H1 (cell line): ENCODE results near the gene UBE4B. TPM values are rescaled to one million over a fixed set of nuclear protein-coding genes. Genes with fewer than 3 reads are reported as not detected.

ENCODE experiments used
- CTCF ChIA-PET: fragments of 300-600 bp; sonication (Branson Sonifier 250); formaldehyde crosslinking; loops from one replicate; lab custom pipeline; 2021; ENCODE audit not compliant: partially characterized antibody; lab: Charles Lee
- POLR2A ChIA-PET: fragments of 300-600 bp; sonication (Branson Sonifier 250); formaldehyde crosslinking; loops from one replicate; lab custom pipeline; 2021; ENCODE audit warnings: inconsistent platforms; ENCODE audit not compliant: partially characterized antibody; lab: Charles Lee
- DNase-seq, 2 experiments: peaks; one replicate each; pipeline versions ENCODE4 v3.0.0 to v3.0.0-alpha.2; 2010 to 2022; ENCODE audit warnings: low spot score in 2 of 2, low read depth in 1 of 2, mixed read lengths in 1 of 2
- FAIRE-seq: peaks from 2 replicates; lab custom pipeline; 2011; peaks lifted over from hg19 to GRCh38; lab: Jason Lieb, UNC
- H2AFZ ChIP-seq: 2 replicates; pipeline ENCODE4 v1.8.1; 2012; ENCODE audit warnings: low read length, inconsistent platforms
- H2AK5ac ChIP-seq: 2 replicates; pipeline ENCODE4 v1.6.1; 2013; ENCODE audit warnings: low read depth, low read length
- H2BK120ac ChIP-seq: replicated peaks from 2 replicates; pipeline ENCODE3; 2013; ENCODE audit warnings: low read depth, low read length, inconsistent platforms
- H2BK12ac ChIP-seq: 2 replicates; pipeline ENCODE4 v1.6.1; 2013; ENCODE audit warnings: low read depth, low read length
- H2BK15ac ChIP-seq: 2 replicates; pipeline ENCODE4 v1.6.1; 2013; ENCODE audit warnings: low read length
- H2BK20ac ChIP-seq: 2 replicates; pipeline ENCODE4 v1.6.1; 2013; ENCODE audit warnings: low read length
- H2BK5ac ChIP-seq: 2 replicates; pipeline ENCODE4 v1.6.1; 2013; ENCODE audit warnings: low read depth, low read length
- H3K14ac ChIP-seq: 2 replicates; pipeline ENCODE4 v1.6.1; 2013; ENCODE audit warnings: inconsistent platforms; ENCODE audit not compliant: insufficient read length
- H3K18ac ChIP-seq: 2 replicates; pipeline ENCODE4 v1.6.1; 2013; ENCODE audit warnings: low read length; ENCODE audit errors: extremely low read depth
- H3K23ac ChIP-seq: 2 replicates; pipeline ENCODE4 v1.6.1; 2013; ENCODE audit warnings: inconsistent platforms; ENCODE audit not compliant: insufficient read length
- H3K23me2 ChIP-seq: 2 replicates; pipeline ENCODE4 v1.6.1; 2013; ENCODE audit warnings: low read depth, low read length
- H3K27ac ChIP-seq: 2 replicates; pipeline ENCODE4 v1.6.1; 2011; ENCODE audit warnings: low read depth, low read length, inconsistent platforms
- H3K27me3 ChIP-seq, 4 experiments: replicated peaks in 1 of 4; 1 replicate in 1 of 4; 2 replicates in 3 of 4; pipeline versions ENCODE4 v1.6.1 to v1.8.1; 2011 to 2013; ENCODE audit warnings: low read length in 3 of 4, mild to moderate bottlenecking in 3 of 4, inconsistent platforms in 2 of 4, mixed read lengths in 2 of 4, moderate library complexity in 1 of 4; ENCODE audit not compliant: control insufficient read depth in 3 of 4, insufficient read depth in 3 of 4; ENCODE audit errors: extremely low read depth in 1 of 4
- H3K36me3 ChIP-seq, 4 experiments: 2 replicates each; pipeline versions ENCODE4 v1.6.1 to v1.8.1; 2011 to 2013; ENCODE audit warnings: mild to moderate bottlenecking in 4 of 4, low read length in 3 of 4, moderate library complexity in 2 of 4, control low read depth in 1 of 4, inconsistent platforms in 1 of 4; ENCODE audit not compliant: insufficient read depth in 4 of 4, control insufficient read depth in 2 of 4
- H3K4ac ChIP-seq: replicated peaks from 2 replicates; pipeline ENCODE3; 2013; ENCODE audit warnings: low read length, low read depth, mixed read lengths, inconsistent platforms; ENCODE audit not compliant: insufficient read length
- H3K4me1 ChIP-seq, 4 experiments: replicated peaks in 1 of 4; 1 replicate in 1 of 4; 2 replicates in 3 of 4; pipeline versions ENCODE4 v1.6.1 to v1.8.1; 2011 to 2013; ENCODE audit warnings: low read length in 3 of 4, inconsistent platforms in 2 of 4, mixed read lengths in 1 of 4; ENCODE audit not compliant: insufficient read depth in 4 of 4, control insufficient read depth in 3 of 4
- H3K4me2 ChIP-seq, 2 experiments: 2 replicates each; pipeline versions ENCODE4 v1.6.1 to v1.8.1; 2011 to 2013; ENCODE audit warnings: low read depth in 2 of 2, low read length in 2 of 2, control low read depth in 1 of 2, inconsistent platforms in 1 of 2, mild to moderate bottlenecking in 1 of 2; ENCODE audit not compliant: insufficient read depth in 1 of 2
- H3K4me3 ChIP-seq, 4 experiments: fragments of 200-600, 300-600 bp in 1 of 4; sonication (generic), shearing (Covaris generic), sonication (Bioruptor Twin) in 1 of 4; 2 replicates each; pipeline versions ENCODE4 v1.5.1 to v1.8.1; 2011 to 2016; ENCODE audit warnings: low read length in 4 of 4, low read depth in 3 of 4, control low read depth in 2 of 4, inconsistent platforms in 2 of 4, mild to moderate bottlenecking in 2 of 4, mixed read lengths in 1 of 4, moderate library complexity in 1 of 4; ENCODE audit not compliant: insufficient read depth in 2 of 4; ENCODE audit errors: extremely low read depth in 1 of 4
- H3K56ac ChIP-seq: replicated peaks from 2 replicates; pipeline ENCODE3; 2013; ENCODE audit warnings: low read depth, mild to moderate bottlenecking, mixed read lengths, low read length, inconsistent platforms; ENCODE audit not compliant: insufficient read length
- H3K79me1 ChIP-seq: 2 replicates; pipeline ENCODE4 v1.6.1; 2013; ENCODE audit warnings: low read depth, low read length, control low read depth
- H3K79me2 ChIP-seq, 2 experiments: 2 replicates each; pipeline versions ENCODE4 v1.6.1 to v1.8.1; 2012 to 2013; ENCODE audit warnings: low read length in 2 of 2, mild to moderate bottlenecking in 2 of 2, inconsistent platforms in 1 of 2; ENCODE audit not compliant: insufficient read depth in 2 of 2, control insufficient read depth in 1 of 2
- H3K9ac ChIP-seq, 4 experiments: replicated peaks in 1 of 4; 1 replicate in 1 of 4; 2 replicates in 3 of 4; pipeline versions ENCODE4 v1.6.1 to v1.8.1; 2011 to 2013; ENCODE audit warnings: low read depth in 3 of 4, low read length in 3 of 4, control low read depth in 2 of 4, mild to moderate bottlenecking in 2 of 4, moderate library complexity in 2 of 4, inconsistent platforms in 1 of 4; ENCODE audit errors: extremely low read depth in 1 of 4
- H3K9me3 ChIP-seq, 2 experiments: 2 replicates each; pipeline versions ENCODE4 v1.6.1 to v1.8.1; 2012 to 2013; ENCODE audit warnings: mild to moderate bottlenecking in 2 of 2, moderate library complexity in 2 of 2, control low read depth in 1 of 2, inconsistent platforms in 1 of 2, low read depth in 1 of 2, low read length in 1 of 2, mixed read lengths in 1 of 2; ENCODE audit not compliant: insufficient read depth in 2 of 2
- H4K20me1 ChIP-seq, 2 experiments: replicated peaks in 1 of 2; 2 replicates each; pipeline versions ENCODE3 to v1.8.1; 2011 to 2013; ENCODE audit warnings: inconsistent platforms in 2 of 2, low read length in 2 of 2, mild to moderate bottlenecking in 1 of 2; ENCODE audit not compliant: insufficient read depth in 2 of 2, control insufficient read depth in 1 of 2
- H4K5ac ChIP-seq: 2 replicates; pipeline ENCODE4 v1.6.1; 2013; ENCODE audit warnings: low read length, low read depth, mixed read lengths, inconsistent platforms; ENCODE audit not compliant: insufficient read length
- H4K8ac ChIP-seq: 2 replicates; pipeline ENCODE4 v1.8.0; 2013; ENCODE audit warnings: mild to moderate bottlenecking, moderate library complexity, low read length, inconsistent platforms; ENCODE audit not compliant: insufficient read depth; ENCODE audit errors: extremely low read depth
- H4K91ac ChIP-seq: replicated peaks from 2 replicates; pipeline ENCODE3; 2013; ENCODE audit warnings: low read length, mixed read lengths, inconsistent platforms; ENCODE audit not compliant: insufficient read length
- CTBP2 ChIP-seq: IDR thresholded peaks from 2 replicates; pipeline ENCODE4 v1.7.0; 2011; ENCODE audit warnings: borderline replicate concordance, mild to moderate bottlenecking, moderate library complexity, mixed read lengths, low read length; ENCODE audit not compliant: insufficient read depth, insufficient read length
- EP300 ChIP-seq, 2 experiments: IDR thresholded peaks; 1 replicate in 1 of 2; 2 replicates in 1 of 2; pipeline ENCODE4 v1.6.1; 2011 to 2012; ENCODE audit warnings: low read depth in 2 of 2, low read length in 2 of 2, mild to moderate bottlenecking in 2 of 2, borderline replicate concordance in 1 of 2, inconsistent platforms in 1 of 2, moderate library complexity in 1 of 2
- KDM4A ChIP-seq: IDR thresholded peaks from one replicate; pipeline ENCODE4 v1.7.1; 2012; ENCODE audit warnings: low read depth, mild to moderate bottlenecking, moderate library complexity, low read length, inconsistent platforms; ENCODE audit not compliant: severe bottlenecking
- MAX ChIP-seq: IDR thresholded peaks from 2 replicates; pipeline ENCODE4 v1.6.1; 2012; ENCODE audit warnings: inconsistent platforms
- POLR2A ChIP-seq, 2 experiments: IDR thresholded peaks; 1 replicate in 1 of 2; 2 replicates in 1 of 2; pipeline ENCODE4 v1.6.1; 2011; ENCODE audit warnings: low read depth in 2 of 2, low read length in 2 of 2, mild to moderate bottlenecking in 2 of 2; ENCODE audit errors: control extremely low read depth in 1 of 2
- RBBP5 ChIP-seq: IDR thresholded peaks from 2 replicates; pipeline ENCODE4 v1.7.1; 2012; ENCODE audit warnings: low read depth, mild to moderate bottlenecking, inconsistent platforms, low read length, moderate library complexity, borderline replicate concordance
- RNF2 ChIP-seq: fragments of 200-900, 300-1000 bp; sonication (generic); IDR thresholded peaks from 2 replicates; pipeline ENCODE4 v1.7.1; 2016; ENCODE audit warnings: borderline replicate concordance, low read depth, mild to moderate bottlenecking, antibody characterized with exemption, low read length; ENCODE audit not compliant: poor library complexity, severe bottlenecking; ENCODE audit errors: missing control alignments
- SP2 ChIP-seq: IDR thresholded peaks from 2 replicates; pipeline ENCODE4 v1.6.1; 2012; ENCODE audit warnings: mild to moderate bottlenecking, low read length, inconsistent platforms
- TAF1 ChIP-seq: IDR thresholded peaks from 2 replicates; pipeline ENCODE4 v1.6.1; 2011; ENCODE audit warnings: mild to moderate bottlenecking, low read depth, low read length
- TAF7 ChIP-seq: optimal IDR thresholded peaks from 2 replicates; pipeline ENCODE3; 2011; ENCODE audit warnings: low read depth, mild to moderate bottlenecking, inconsistent platforms, low read length, moderate library complexity, borderline replicate concordance
- WGBS, 2 experiments: shearing (Covaris generic) in 1 of 2; methylation state at CpG; one replicate each; pipeline versions ENCODE4 v1.1.6 to v1.1.7; 2013 to 2015; ENCODE audit warnings: low lambda C conversion rate in 2 of 2, mixed read lengths in 2 of 2, inconsistent platforms in 1 of 2, low coverage in 1 of 2, missing lambda C conversion rate in 1 of 2; ENCODE audit not compliant: insufficient replicate concordance in 2 of 2, insufficient coverage in 1 of 2, insufficient read length in 1 of 2; ENCODE audit errors: extremely low coverage in 1 of 2, missing lambda C conversion rate in 1 of 2; 5-methylcytosine and 5-hydroxymethylcytosine counted together
- polyA plus RNA-seq, 7 experiments: library from polyadenylated mRNA; depleted of rRNA in 3 of 7; stranded (reverse) in 5 of 7; unstranded in 2 of 7; fragments of >200 nt in 5 of 7; fragments of 200-250 nt in 2 of 7; gene quantifications; 1 replicate in 5 of 7; 2 replicates in 1 of 7; 4 replicates in 1 of 7; pipeline versions ENCODE4 v1.2.1 to v1.2.3, GENCODE V29; 2011 to 2013; ENCODE audit warnings: missing spikeins in 2 of 7, mixed read lengths in 2 of 7
- total RNA-seq: library from RNA; stranded (reverse); fragmentation: NEBNext Ultra II Directional; extraction: Animal tissue kit (Norgen Biotek cat#: 25700); gene quantifications from 2 replicates; pipeline ENCODE4 v1.2.1, GENCODE V29; 2021

UBE4B gene
- total and polyA plus RNA-seq, 2 of the 8 experiments (the other 6 are each of a cell fraction or from before 2014, with no cell fraction given) = 24.5 to 90.1 TPM

DNA sequence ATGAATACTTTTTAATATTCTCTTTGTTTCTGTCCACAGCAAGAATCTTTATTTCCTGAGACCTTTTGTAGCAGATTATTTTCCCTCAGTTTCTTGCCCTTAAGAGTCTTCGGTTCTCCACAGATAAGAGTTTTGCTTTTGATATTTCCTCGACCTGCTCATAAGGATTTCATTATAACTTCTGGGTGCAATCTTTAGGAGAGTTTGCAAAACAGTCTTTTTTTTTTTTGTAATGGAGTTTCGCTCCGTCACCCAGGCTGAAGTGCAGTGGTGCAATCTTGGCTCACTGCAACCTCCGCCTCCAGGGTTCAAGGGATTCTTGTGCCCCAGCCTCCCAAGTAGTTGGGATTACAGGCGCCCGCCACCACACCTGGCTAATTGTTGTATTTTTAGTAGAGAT lies 10.1 kb upstream of the UBE4B start:
- no peaks in the 10 kb centered on the region for H3K27me3 ChIP-seq
- H2BK20ac ChIP-seq = no peak overlapping the region
- no peak overlapping the region for H3K18ac ChIP-seq
- no peak overlapping the region for H2BK5ac ChIP-seq
- no peaks in the 10 kb centered on the region for H3K23me2 ChIP-seq
- CTCF ChIA-PET = interaction anchor here (0.7 kb wide), 1 partner anchor 130 kb away, joined by 3 read pairs; no protein-coding TSS in a partner anchor
- H2AFZ ChIP-seq = no peak overlapping the region
- H3K36me3 ChIP-seq = no peaks in the 10 kb centered on the region
- no peak overlapping the region for H2BK12ac ChIP-seq
- no peak overlapping the region for H4K5ac ChIP-seq
- no peak overlapping the region for H3K23ac ChIP-seq
- DNase-seq (no peak), FAIRE-seq (no peak)
- no peak overlapping the region for H3K4me3 ChIP-seq
- no peak overlapping the region for H3K27ac ChIP-seq
- no peak overlapping the region for H4K8ac ChIP-seq
- no peaks in the 10 kb centered on the region for H3K9me3 ChIP-seq
- H3K4ac ChIP-seq = no peak overlapping the region
- no peak overlapping the region for H3K14ac ChIP-seq
- no peak for TF ChIP-seq MAX
- no peak for TF ChIP-seq KDM4A
- no peak for TF ChIP-seq CTBP2
- no peak for TF ChIP-seq EP300 (IDR thresholded peaks at IDR 0.05; ENCODE audit: borderline replicate concordance in 1 of 2, low read depth in 2 of 2, low read length in 2 of 2)
- no peak for TF ChIP-seq RBBP5
- TF ChIP-seq TAF1 = no peak
- TF ChIP-seq POLR2A (IDR thresholded peaks at IDR 0.05; ENCODE audit: control extremely low read depth in 1 of 2, low read depth in 2 of 2, low read length in 2 of 2) = no peak
- TF ChIP-seq TAF7 = no peak
- TF ChIP-seq SP2 = no peak
- no peak for TF ChIP-seq RNF2
- TF ChIP-seq, all 59 proteins: peak for 0
- Histone ChIP-seq H3K9ac (no peak overlapping the region), H3K4me2 (no peak overlapping the region), H2BK120ac (no peak overlapping the region), H4K20me1 (no peaks in the 10 kb centered on the region), H3K79me2 (no peaks in the 10 kb centered on the region), H3K4me1 (no peaks in the 10 kb centered on the region), H4K91ac (no peak overlapping the region), H2BK15ac (no peak overlapping the region), H3K79me1 (no peaks in the 10 kb centered on the region), H3K56ac (no peak overlapping the region), H2AK5ac (no peak overlapping the region)
- 89% methylated on average over 7 of the region's 7 CpGs; no CpG with 5 or more reads in 1 of the 2 experiments for WGBS, 2 experiments
- POLR2A ChIA-PET = no interaction called here
